Kidney (tissue), 14 donors: ENCODE data around the gene DIPK1A. TPM values are rescaled to one million over a fixed set of nuclear protein-coding genes. Genes with fewer than 3 reads are reported as not detected.

Experiments used
- DNase-seq, 5 donors: peaks; one replicate each; pipeline ENCODE4 v3.0.0-alpha.2; 2013 to 2020
- FAIRE-seq: peaks from 2 replicates; lab custom pipeline; 2012; peaks lifted over from hg19 to GRCh38; lab: Jason Lieb, UNC
- H3K27ac ChIP-seq, 2 donors: one replicate each; pipeline ENCODE4 v1.7.0; 2013; ENCODE audit warnings: low read depth in 2 of 2, low read length in 2 of 2, inconsistent platforms in 1 of 2
- H3K27me3 ChIP-seq: one replicate; pipeline ENCODE4 v1.7.1; 2013; ENCODE audit warnings: low read length, inconsistent platforms; ENCODE audit not compliant: control insufficient read depth, insufficient read depth
- H3K36me3 ChIP-seq, 3 donors: one replicate each; pipeline versions ENCODE4 v1.7.0 to v1.7.1; 2013; ENCODE audit warnings: low read length in 3 of 3, control low read depth in 1 of 3, inconsistent platforms in 1 of 3; ENCODE audit not compliant: insufficient read depth in 3 of 3, control insufficient read depth in 2 of 3
- H3K4me1 ChIP-seq, 3 donors: one replicate each; pipeline versions ENCODE4 v1.7.0 to v1.7.1; 2013; ENCODE audit warnings: low read length in 3 of 3, inconsistent platforms in 1 of 3, low read depth in 1 of 3; ENCODE audit not compliant: control insufficient read depth in 2 of 3, insufficient read depth in 2 of 3
- H3K4me3 ChIP-seq, 3 donors: one replicate each; pipeline versions ENCODE4 v1.7.0 to v1.8.1; 2013; ENCODE audit warnings: low read length in 3 of 3, control low read depth in 1 of 3, inconsistent platforms in 1 of 3
- H3K9ac ChIP-seq, 3 donors: one replicate each; pipeline versions ENCODE4 v1.7.0 to v1.7.1; 2013; ENCODE audit warnings: low read length in 3 of 3, control low read depth in 1 of 3, inconsistent platforms in 1 of 3
- H3K9me3 ChIP-seq, 3 donors: one replicate each; pipeline versions ENCODE4 v1.7.0 to v1.7.1; 2013; ENCODE audit warnings: low read length in 3 of 3, control low read depth in 1 of 3, inconsistent platforms in 1 of 3; ENCODE audit not compliant: control insufficient read depth in 2 of 3, insufficient read depth in 1 of 3
- intact Hi-C: fragments of 100-400 bp; cut with DNase I; formaldehyde crosslinking; loops from one replicate; pipeline ENCODE4 v1.11.1; 2022
- polyA plus RNA-seq: library from polyadenylated mRNA; stranded (reverse); fragments of 350-450 nt; fragmentation: Illumina TruSeq; extraction: RNeasy Lipid Tissue Mini Kit (QIAGEN cat#74804); gene quantifications from one replicate; pipeline ENCODE4 v1.2.3, GENCODE V29; 2014; ENCODE audit warnings: low read depth, low replicate concordance; ENCODE audit not compliant: insufficient read depth
- total RNA-seq: library from RNA; stranded (reverse); fragmentation: NEBNext Ultra II Directional; extraction: Animal tissue kit (Norgen Biotek cat#: 25700); gene quantifications from one replicate; pipeline ENCODE4 v1.2.1, GENCODE V29; 2021
- TF ChIP-seq, protein P1 (sequence below): IDR thresholded peaks from 3 replicates; pipeline ENCODE4 v1.5.1; 2012; ENCODE audit warnings: mild to moderate bottlenecking, moderate library complexity, borderline replicate concordance; ENCODE audit not compliant: insufficient read depth; ENCODE audit errors: extremely low read depth
- donor health status: control.
- donor health status: control.
- donor health status: control.
- donor health status: control.
- donor health status: control.
- donor health status: DM: yes; HTN: yes; CAD: no.
- donor health status: Normal renal cell carcinoma (clear cell type).

DIPK1A gene
- total and polyA plus RNA-seq, 2 donors from 2014 or later, result 4.0 to 6.1 TPM

DNA sequence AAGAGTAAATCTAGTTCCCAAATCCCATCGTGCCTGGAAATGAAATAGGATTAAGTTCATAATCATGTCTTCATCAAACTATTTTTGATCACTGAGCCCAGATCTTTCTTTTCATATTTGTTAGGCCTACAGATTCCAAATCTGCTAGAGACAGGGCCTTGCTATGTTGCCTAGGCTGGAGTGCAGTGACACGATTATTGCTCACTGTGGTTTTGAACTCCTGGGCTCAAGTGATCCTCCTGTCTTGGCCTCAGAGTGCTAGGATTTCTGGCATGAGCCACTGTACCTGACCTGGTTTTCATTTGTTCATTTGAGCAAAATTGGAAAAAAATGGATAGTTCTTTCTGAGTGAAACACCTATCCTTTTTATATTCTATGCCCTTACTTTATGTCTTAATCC lies 28.0 kb upstream of the DIPK1A start:
- FAIRE-seq, result no peak
- TF ChIP-seq, protein P1, sequence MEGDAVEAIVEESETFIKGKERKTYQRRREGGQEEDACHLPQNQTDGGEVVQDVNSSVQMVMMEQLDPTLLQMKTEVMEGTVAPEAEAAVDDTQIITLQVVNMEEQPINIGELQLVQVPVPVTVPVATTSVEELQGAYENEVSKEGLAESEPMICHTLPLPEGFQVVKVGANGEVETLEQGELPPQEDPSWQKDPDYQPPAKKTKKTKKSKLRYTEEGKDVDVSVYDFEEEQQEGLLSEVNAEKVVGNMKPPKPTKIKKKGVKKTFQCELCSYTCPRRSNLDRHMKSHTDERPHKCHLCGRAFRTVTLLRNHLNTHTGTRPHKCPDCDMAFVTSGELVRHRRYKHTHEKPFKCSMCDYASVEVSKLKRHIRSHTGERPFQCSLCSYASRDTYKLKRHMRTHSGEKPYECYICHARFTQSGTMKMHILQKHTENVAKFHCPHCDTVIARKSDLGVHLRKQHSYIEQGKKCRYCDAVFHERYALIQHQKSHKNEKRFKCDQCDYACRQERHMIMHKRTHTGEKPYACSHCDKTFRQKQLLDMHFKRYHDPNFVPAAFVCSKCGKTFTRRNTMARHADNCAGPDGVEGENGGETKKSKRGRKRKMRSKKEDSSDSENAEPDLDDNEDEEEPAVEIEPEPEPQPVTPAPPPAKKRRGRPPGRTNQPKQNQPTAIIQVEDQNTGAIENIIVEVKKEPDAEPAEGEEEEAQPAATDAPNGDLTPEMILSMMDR, result no peak
- DNase-seq, result no peak
- Histone ChIP-seq H3K36me3 (no peaks in the 10 kb centered on the region), H3K4me1 (peaks cover 0 to 2% (median 0%) of the 10 kb centered on the region in 3 donors), H3K9me3 (no peaks in the 10 kb centered on the region), H3K9ac (no peak overlapping the region), H3K4me3 (no peak overlapping the region), H3K27ac (no peak overlapping the region), H3K27me3 (no peaks in the 10 kb centered on the region)
- intact Hi-C loops, result no loop called here

DNA sequence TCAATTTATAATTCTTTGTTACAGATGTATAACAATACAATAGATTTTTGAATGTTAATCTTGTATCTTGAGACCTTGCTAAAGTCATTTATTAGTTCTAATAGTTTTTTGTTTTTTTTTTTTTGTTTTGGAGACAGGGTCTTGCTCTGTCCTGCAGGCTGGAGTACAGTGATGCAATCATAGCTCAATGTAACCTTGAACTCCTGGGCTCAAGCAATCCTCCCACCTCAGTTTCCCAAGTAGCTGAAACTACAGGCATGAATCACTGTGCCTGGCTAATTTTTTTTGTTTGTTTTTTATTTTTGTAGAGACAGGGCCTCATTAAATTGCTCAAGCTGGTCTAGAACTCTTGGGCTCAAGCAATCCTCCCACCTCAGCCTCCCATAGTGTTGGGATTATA lies 26.2 kb upstream of the DIPK1A start:
- Histone ChIP-seq H3K4me3 (no peak overlapping the region), H3K4me1 (no peaks in the 10 kb centered on the region), H3K27ac (no peak overlapping the region), H3K9ac (no peak overlapping the region), H3K27me3 (no peaks in the 10 kb centered on the region), H3K9me3 (no peaks in the 10 kb centered on the region), H3K36me3 (no peaks in the 10 kb centered on the region)
- DNase-seq (no peak), FAIRE-seq (no peak)
- TF ChIP-seq, protein P1, result no peak
- intact Hi-C loops, result no loop called here

DNA sequence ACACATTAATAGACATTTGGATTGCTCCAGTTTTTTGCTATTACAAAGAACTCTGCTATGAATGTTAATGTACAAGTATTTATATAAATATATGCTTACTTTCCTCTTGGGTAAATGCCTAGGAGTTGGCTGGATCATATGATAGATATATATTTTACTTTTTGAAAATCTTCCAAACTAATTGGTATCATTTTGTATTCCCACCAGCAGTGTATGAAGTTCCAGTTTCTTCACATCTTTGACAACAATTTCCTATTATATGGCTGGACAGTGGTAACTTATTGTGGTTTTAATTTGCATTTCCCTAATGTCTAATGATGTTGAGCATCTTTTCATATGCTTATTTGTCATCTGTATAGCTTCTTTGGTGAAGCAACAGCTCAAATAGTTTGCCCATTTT lies 23.8 kb upstream of the DIPK1A start:
- Histone ChIP-seq H3K4me1 (no peaks in the 10 kb centered on the region), H3K9ac (no peak overlapping the region), H3K27me3 (no peaks in the 10 kb centered on the region), H3K4me3 (no peak overlapping the region), H3K27ac (no peak overlapping the region), H3K36me3 (no peaks in the 10 kb centered on the region), H3K9me3 (no peaks in the 10 kb centered on the region)
- FAIRE-seq (no peak), DNase-seq (no peak)
- TF ChIP-seq, protein P1, result no peak
- intact Hi-C loops, result no loop called here
